ENCODE measurements around the gene MAP3K10.

MAP3K10 gene

GRCh38 chr19:40234429-40235237 is 43.4 kb downstream of the MAP3K10 start:
- DNase-seq = no peak

- no peak for DNase-seq
Observed at GRCh38 chr19:40235238-40236025, 44.2 kb downstream of the MAP3K10 start.

DNA sequence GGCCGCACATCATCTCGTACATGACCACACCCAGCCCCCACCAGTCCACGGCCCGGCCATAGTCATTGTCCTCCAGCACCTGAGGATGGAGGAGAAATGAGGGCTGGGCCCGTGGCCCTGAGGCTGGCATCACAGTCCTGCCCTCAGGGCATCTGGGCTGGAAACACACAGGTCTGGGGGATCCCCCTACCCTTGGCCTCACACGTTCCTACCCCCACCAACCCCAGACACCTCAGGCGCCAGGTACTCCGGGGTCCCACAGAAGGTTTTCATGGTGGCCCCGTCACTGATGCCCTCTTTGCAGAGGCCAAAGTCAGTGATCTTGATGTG is 44.8 kb downstream of the MAP3K10 start:
- no peak for DNase-seq

- no peak for DNase-seq
Observed at GRCh38 chr19:40236366-40236765, 45.1 kb downstream of the MAP3K10 start.

DNA sequence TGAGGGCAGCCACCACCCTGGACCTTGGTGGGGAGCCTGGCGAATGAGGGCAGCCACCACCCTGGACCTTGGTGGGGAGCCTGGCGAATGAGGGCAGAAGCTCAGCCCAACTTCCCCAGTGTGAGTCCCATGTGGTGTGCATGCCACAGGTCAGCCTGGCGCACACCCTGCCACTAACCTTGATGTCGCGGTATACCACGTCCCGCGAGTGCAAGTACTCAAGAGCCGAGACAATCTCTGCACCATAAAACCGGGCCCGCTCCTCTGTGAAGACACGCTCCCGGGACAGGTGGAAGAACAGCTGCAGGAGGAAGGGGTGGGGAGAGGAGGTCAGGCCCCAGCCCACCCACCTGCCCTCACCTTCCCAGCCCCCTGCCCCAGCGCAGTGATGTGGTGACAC is 46.6 kb downstream of the MAP3K10 start:
- no peak for DNase-seq

GRCh38 chr19:40238775-40239174 is 47.5 kb downstream of the MAP3K10 start:
- DNase-seq = no peak

DNA sequence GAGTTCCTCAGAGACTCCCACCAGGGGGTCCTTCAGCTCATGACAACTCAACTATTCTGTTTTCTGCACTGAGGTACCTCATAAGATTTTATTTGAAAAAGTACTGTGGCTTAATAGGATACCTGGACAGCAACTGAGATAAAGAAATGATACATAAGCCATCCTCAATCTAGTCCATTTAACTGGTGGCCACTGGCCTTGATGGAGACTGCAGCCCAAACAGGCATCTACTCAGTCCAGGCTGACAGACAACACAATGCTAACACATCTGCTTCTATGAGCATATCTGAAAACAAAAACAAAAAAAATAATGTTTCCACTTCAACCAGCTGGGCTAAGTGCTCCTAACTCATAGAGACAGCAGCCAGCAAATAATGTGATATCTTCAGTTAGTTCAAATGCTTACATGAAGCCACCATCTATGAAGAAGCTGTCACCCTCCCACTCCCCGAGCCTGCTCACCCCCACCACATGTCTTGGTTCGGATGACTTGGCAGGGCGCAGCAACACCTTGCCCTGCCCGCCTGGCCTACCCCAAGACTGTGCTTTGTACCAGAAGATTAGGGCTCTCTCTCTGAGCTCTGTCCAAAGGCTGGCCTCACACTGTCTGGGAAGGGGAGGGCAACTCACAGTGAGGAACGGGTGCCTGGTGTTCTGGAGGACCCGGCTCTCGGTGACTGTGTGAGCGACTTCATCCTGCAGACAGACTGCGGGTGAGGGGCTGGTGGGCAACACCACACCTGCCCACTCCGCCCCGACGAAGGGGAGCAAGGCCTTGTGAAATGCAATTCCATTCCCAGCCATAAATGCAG is 48.4 kb downstream of the MAP3K10 start:
- no peak for DNase-seq

GRCh38 chr19:40240332-40240731 is 49.1 kb downstream of the MAP3K10 start:
- DNase-seq = no peak

GRCh38 chr19:40241125-40241808 is 50.0 kb downstream of the MAP3K10 start:
- no peak for DNase-seq

DNA sequence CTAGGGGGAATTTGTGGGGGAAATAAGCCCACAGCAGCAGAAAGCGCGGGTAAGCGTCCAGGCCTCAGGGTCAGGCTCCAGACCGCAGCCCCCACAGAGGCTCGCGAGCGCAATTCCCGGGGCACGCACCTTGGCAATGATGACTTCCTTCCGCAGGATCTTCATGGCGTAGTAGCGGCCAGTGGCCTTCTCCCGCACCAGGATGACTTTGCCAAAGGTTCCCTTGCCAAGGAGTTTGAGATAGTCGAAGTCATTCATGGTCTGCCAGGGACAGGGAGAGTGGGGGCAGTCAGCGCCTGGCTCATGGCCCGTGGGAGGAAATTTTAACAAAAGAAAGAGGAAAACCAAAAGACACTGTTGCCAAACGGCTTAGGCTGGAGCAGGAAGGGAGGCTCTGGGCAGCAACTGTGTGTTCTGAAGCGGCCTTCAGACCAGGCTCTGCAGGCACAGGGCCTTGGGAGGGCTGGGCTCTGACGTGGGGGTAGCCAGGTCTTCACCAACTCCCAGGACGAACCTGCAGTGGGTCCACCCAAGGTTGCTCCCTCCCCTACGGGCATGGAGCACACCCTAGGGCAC is 50.7 kb downstream of the MAP3K10 start:
- DNase-seq = no peak

DNA sequence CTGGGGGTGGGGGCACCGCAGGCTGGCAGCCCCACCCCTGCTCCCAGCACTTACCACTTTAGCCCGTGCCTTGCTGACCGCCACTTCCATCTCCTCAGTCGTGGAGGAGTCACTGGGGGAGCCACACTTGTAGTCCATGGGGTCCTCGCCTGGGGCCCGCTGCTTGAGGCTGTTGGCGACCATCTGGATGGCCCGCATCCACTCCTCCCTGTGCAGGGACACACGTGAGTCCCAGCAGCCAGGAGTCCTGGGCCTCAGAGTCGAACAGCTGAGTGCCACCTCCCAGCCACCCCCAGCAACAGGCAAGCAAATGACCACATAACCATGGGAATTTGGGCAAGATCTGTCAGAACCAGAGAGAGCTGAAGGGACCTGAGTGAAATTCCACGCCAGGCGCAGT is 51.3 kb downstream of the MAP3K10 start:
- DNase-seq = no peak

GRCh38 chr19:40243181-40243580 is 52.0 kb downstream of the MAP3K10 start:
- no peak for DNase-seq

- no peak for DNase-seq
Observed at GRCh38 chr19:40244579-40245317, 53.5 kb downstream of the MAP3K10 start.

DNA sequence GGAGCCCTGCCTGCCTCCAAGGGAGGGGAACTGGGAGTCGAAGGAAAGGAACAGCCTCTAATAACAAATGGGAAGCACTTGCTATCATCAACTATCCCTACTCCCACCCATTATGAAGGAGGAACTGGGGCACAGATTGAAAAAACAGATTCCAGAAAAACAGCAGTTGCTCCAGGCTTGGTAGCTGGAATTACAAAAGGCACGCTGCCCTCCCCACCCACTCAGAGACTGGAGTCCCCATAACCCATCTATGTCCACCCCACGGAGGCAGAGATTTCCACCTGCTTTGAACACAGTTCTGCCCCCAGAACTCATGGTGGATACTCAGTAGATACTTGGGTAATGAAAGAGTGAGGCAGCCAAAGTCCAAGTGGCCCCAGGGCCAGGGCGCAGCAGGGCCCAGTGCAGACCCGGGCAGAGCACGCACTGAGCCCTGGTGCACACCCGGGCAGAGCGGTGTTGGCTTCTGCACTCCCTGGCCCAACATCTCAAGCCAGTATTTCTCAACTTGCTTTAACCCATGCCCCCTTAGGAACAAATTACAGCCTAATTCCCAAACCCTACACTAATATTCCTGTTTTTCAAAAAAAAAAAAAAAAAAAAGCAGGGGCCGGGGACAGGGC is 54.4 kb downstream of the MAP3K10 start:
- no peak for DNase-seq

- DNase-seq = no peak
Observed at GRCh38 chr19:40246292-40247073, 55.3 kb downstream of the MAP3K10 start.

- no peak for DNase-seq
Observed at GRCh38 chr19:40247178-40247577, 56.0 kb downstream of the MAP3K10 start.

- DNase-seq = no peak
Observed at GRCh38 chr19:40247735-40248262, 56.6 kb downstream of the MAP3K10 start.

- no peak for DNase-seq
Observed at GRCh38 chr19:40249201-40249600, 58.0 kb downstream of the MAP3K10 start.

DNA sequence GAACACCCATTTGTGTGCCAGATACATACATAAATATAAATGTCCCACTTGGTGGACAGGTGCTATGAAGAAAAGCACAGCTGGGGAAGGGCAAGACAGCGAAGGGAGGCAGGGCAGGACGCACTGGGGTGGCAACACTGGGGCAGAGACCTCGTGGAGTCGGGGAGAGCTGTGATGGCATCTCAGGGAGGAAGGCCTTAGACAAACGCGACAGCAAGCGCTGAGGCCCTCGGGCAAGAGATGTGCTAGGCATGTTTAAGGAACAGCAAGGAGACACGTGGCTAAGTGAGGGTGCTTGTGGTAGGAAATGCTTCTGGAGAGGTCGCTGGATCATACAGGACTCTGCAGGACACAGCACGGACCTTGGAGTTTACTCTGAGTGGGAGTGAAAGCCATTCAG is 58.6 kb downstream of the MAP3K10 start:
- DNase-seq = no peak

- DNase-seq = no peak
Observed at GRCh38 chr19:40251244-40251643, 60.0 kb downstream of the MAP3K10 start.
